Keratinocyte (primary cell): Measurements from ENCODE around the gene SCNN1A. TPM values are rescaled to one million over a fixed set of nuclear protein-coding genes. Genes with fewer than 3 reads are reported as not detected.
"Not testable (repeated sequence)": the region's sequence is repeated elsewhere in the genome, so short reads cannot be mapped to it uniquely, and the experiment has no call there.

ENCODE experiments used
- DNase-seq: peaks from one replicate; pipeline ENCODE4 v3.0.0-alpha.2; 2011; ENCODE audit warnings: low read depth, missing footprints, low spot score
- FAIRE-seq: peaks from 2 replicates; lab custom pipeline; 2011; peaks lifted over from hg19 to GRCh38; lab: Jason Lieb, UNC
- H2AFZ ChIP-seq: 2 replicates; pipeline ENCODE4 v1.6.0; 2012; ENCODE audit warnings: low read length, control low read depth, inconsistent platforms; ENCODE audit not compliant: control insufficient read depth
- H3K27ac ChIP-seq: 2 replicates; pipeline ENCODE4 v1.5.1; 2011; ENCODE audit warnings: low read length; ENCODE audit not compliant: control insufficient read depth, insufficient read depth
- H3K27me3 ChIP-seq: 3 replicates; pipeline ENCODE4 v1.6.0; 2011; ENCODE audit warnings: low read length; ENCODE audit not compliant: control insufficient read depth, insufficient read depth; ENCODE audit errors: extremely low read depth
- H3K36me3 ChIP-seq, 2 experiments: 2 replicates in 1 of 2; 3 replicates in 1 of 2; pipeline ENCODE4 v1.5.1; 2011; ENCODE audit warnings: low read length in 2 of 2, mild to moderate bottlenecking in 1 of 2; ENCODE audit not compliant: control insufficient read depth in 2 of 2, insufficient read depth in 2 of 2; ENCODE audit errors: extremely low read depth in 1 of 2
- H3K4me1 ChIP-seq: 3 replicates; pipeline ENCODE4 v1.5.1; 2011; ENCODE audit warnings: low read length; ENCODE audit not compliant: control insufficient read depth, insufficient read depth; ENCODE audit errors: extremely low read depth
- H3K4me2 ChIP-seq: 3 replicates; pipeline ENCODE4 v1.6.0; 2011; ENCODE audit warnings: low read depth, low read length; ENCODE audit not compliant: control insufficient read depth, insufficient read depth; ENCODE audit errors: extremely low read depth
- H3K4me3 ChIP-seq, 3 experiments: fragments of 200-600 bp in 1 of 3; sonication (generic) in 1 of 3; 2 replicates in 2 of 3; 3 replicates in 1 of 3; pipeline ENCODE4 v1.5.1; 2011 to 2016; ENCODE audit warnings: low read length in 3 of 3, mild to moderate bottlenecking in 3 of 3, control low read depth in 2 of 3, inconsistent platforms in 1 of 3, low read depth in 1 of 3, mixed read lengths in 1 of 3, mixed run types in 1 of 3, moderate library complexity in 1 of 3; ENCODE audit not compliant: control insufficient read depth in 2 of 3, insufficient read depth in 2 of 3; ENCODE audit errors: extremely low read depth in 1 of 3
- H3K79me2 ChIP-seq: 2 replicates; pipeline ENCODE4 v1.6.0; 2012; ENCODE audit warnings: low read length; ENCODE audit not compliant: control insufficient read depth, insufficient read depth
- H3K9ac ChIP-seq: 3 replicates; pipeline ENCODE4 v1.6.0; 2011; ENCODE audit warnings: low read length; ENCODE audit not compliant: control insufficient read depth, insufficient read depth; ENCODE audit errors: extremely low read depth
- H3K9me1 ChIP-seq: 3 replicates; pipeline ENCODE4 v1.6.0; 2011; ENCODE audit warnings: low read length; ENCODE audit not compliant: control insufficient read depth, insufficient read depth; ENCODE audit errors: extremely low read depth
- H3K9me3 ChIP-seq: 2 replicates; pipeline ENCODE4 v1.5.1; 2012; ENCODE audit warnings: low read depth, low read length; ENCODE audit not compliant: control insufficient read depth
- H4K20me1 ChIP-seq: 3 replicates; pipeline ENCODE4 v1.6.0; 2011; ENCODE audit warnings: low read length; ENCODE audit not compliant: control insufficient read depth, insufficient read depth; ENCODE audit errors: extremely low read depth
- CTCF ChIP-seq, 3 experiments: IDR thresholded peaks in 1 of 3; conservative IDR thresholded peaks in 1 of 3; optimal IDR thresholded peaks in 1 of 3; 2 replicates in 2 of 3; 3 replicates in 1 of 3; pipeline versions ENCODE3 to v1.5.1; 2011; ENCODE audit warnings: low read length in 3 of 3, mild to moderate bottlenecking in 3 of 3, moderate library complexity in 2 of 3, control low read depth in 1 of 3, inconsistent platforms in 1 of 3; ENCODE audit not compliant: insufficient read depth in 2 of 3; ENCODE audit errors: extremely low read depth in 1 of 3
- EZH2 ChIP-seq: IDR thresholded peaks from one replicate; pipeline ENCODE4 v1.6.1; 2012; ENCODE audit warnings: inconsistent platforms, mild to moderate bottlenecking, low read length, moderate library complexity
- dilution Hi-C: fragments of 300-500 bp; cut with MboI; formaldehyde crosslinking; loops from one replicate; pipeline ENCODE4 v1.7.0; 2020; ENCODE audit warnings: low sequenced_read_pairs; ENCODE audit not compliant: extremely low pct_ligation_motif_present
- polyA plus RNA-seq, 5 experiments: library from polyadenylated mRNA; depleted of rRNA in 3 of 5; stranded (reverse) in 3 of 5; stranded (forward) in 1 of 5; unstranded in 1 of 5; fragments of >200 nt; gene quantifications; 1 replicate in 1 of 5; 2 replicates in 3 of 5; 3 replicates in 1 of 5; pipeline versions ENCODE4 v1.2.1 to v1.2.3, GENCODE V29; 2011 to 2012; ENCODE audit warnings: missing spikeins in 2 of 5, low read depth in 1 of 5, low replicate concordance in 1 of 5

SCNN1A gene
- polyA plus RNA-seq, 1 donor (not counting 4 experiments of a cell fraction or from before 2014, with no cell fraction given), result 11.1 TPM

GRCh38 chr12:6346235-6346832 lies 29.0 kb downstream of the SCNN1A start:
- no peak overlapping the region for H3K9ac ChIP-seq
- H4K20me1 ChIP-seq, result no peaks in the 10 kb centered on the region
- H3K27me3 ChIP-seq, result no peaks in the 10 kb centered on the region
- no peaks in the 10 kb centered on the region for H3K36me3 ChIP-seq
- H3K79me2 ChIP-seq, result peaks cover 6% of the 10 kb centered on the region
- dilution Hi-C loops, result no loop called here
- H3K4me3 ChIP-seq, result no peak overlapping the region
- FAIRE-seq (no peak), DNase-seq (no peak)
- H3K27ac ChIP-seq, result no peak overlapping the region
- TF ChIP-seq CTCF (optimal IDR thresholded peaks at IDR 0.05 in 1 of 3, IDR thresholded peaks at IDR 0.05 in 1 of 3, conservative IDR thresholded peaks at IDR 0.05 in 1 of 3; ENCODE audit: extremely low read depth in 1 of 3, insufficient read depth in 2 of 3, low read length in 3 of 3), result no peak
- no peak for TF ChIP-seq EZH2
- no peak overlapping the region for H3K4me2 ChIP-seq
- H2AFZ ChIP-seq, result no peak overlapping the region
- H3K9me3 ChIP-seq, result no peaks in the 10 kb centered on the region
- no peaks in the 10 kb centered on the region for H3K9me1 ChIP-seq
- H3K4me1 ChIP-seq, result peaks cover 23% of the 10 kb centered on the region

- H3K9me1 ChIP-seq, result no peaks in the 10 kb centered on the region
- H3K36me3 ChIP-seq, result no peaks in the 10 kb centered on the region
- dilution Hi-C loops, result no loop called here
- H3K9me3 ChIP-seq, result no peaks in the 10 kb centered on the region
- H3K27me3 ChIP-seq, result no peaks in the 10 kb centered on the region
- H3K4me3 ChIP-seq, result no peak overlapping the region
- DNase-seq (peak; percentile 83), FAIRE-seq (peak; percentile 51)
- peak overlapping the region; percentile 3 for H3K27ac ChIP-seq
- H2AFZ ChIP-seq, result no peak overlapping the region
- H4K20me1 ChIP-seq, result no peaks in the 10 kb centered on the region
- H3K79me2 ChIP-seq, result peaks cover 14% of the 10 kb centered on the region
- TF ChIP-seq EZH2, result no peak
- no peak overlapping the region for H3K9ac ChIP-seq
- H3K4me1 ChIP-seq, result peaks cover 23% of the 10 kb centered on the region
- H3K4me2 ChIP-seq, result peak overlapping the region; percentile 23
Observed at GRCh38 chr12:6345319-6346091, 29.9 kb downstream of the SCNN1A start.

- H3K9ac ChIP-seq, H4K20me1 ChIP-seq, FAIRE-seq, H3K4me3 ChIP-seq, H3K27ac ChIP-seq, H2AFZ ChIP-seq, H3K27me3 ChIP-seq, H3K9me1 ChIP-seq, dilution Hi-C loops, H3K9me3 ChIP-seq, H3K36me3 ChIP-seq, DNase-seq, H3K4me2 ChIP-seq: not testable (repeated sequence)
- Histone ChIP-seq H3K4me1 (peaks cover 27% of the 10 kb centered on the region), H3K79me2 (peaks cover 27% of the 10 kb centered on the region)
Observed at GRCh38 chr12:6344101-6344660, 31.2 kb downstream of the SCNN1A start.
